ENCODE measurements around the gene CD28. TPM values are rescaled to one million over a fixed set of nuclear protein-coding genes. Genes with fewer than 3 reads are reported as not detected.
A peak's percentile ranks its signal among the peaks of the same experiment; 100 is the strongest.

The CD28 gene
- total and polyA plus RNA-seq, 2 experiments from 2014 or later = not detected

GRCh38 chr2:203709416-203710040 lies 3.1 kb downstream of the CD28 start:
- Histone ChIP-seq H3K27me3 (no peaks in the 10 kb centered on the region), H3K9me3 (ENCODE audit: low read depth) (no peaks in the 10 kb centered on the region), H3K4me3 (no peak overlapping the region), H3K27ac (no peak overlapping the region), H3K4me1 (ENCODE audit: low read depth) (no peaks in the 10 kb centered on the region), H3K36me3 (no peaks in the 10 kb centered on the region)
- peak in 1 of 2 donors; percentile 66 for DNase-seq (ENCODE audit: low read depth in 1 of 2, low spot score in 1 of 2)
- TF ChIP-seq CTCF (IDR thresholded peaks at IDR 0.05; ENCODE audit: low read depth, low read length) = no peak

- no peak for DNase-seq (ENCODE audit: low read depth in 1 of 2, low spot score in 1 of 2)
- H3K9me3 ChIP-seq (ENCODE audit: low read depth) = no peaks in the 10 kb centered on the region
- no peak overlapping the region for H3K27ac ChIP-seq
- no peaks in the 10 kb centered on the region for H3K27me3 ChIP-seq
- no peaks in the 10 kb centered on the region for H3K36me3 ChIP-seq
- no peak for TF ChIP-seq CTCF (IDR thresholded peaks at IDR 0.05; ENCODE audit: low read depth, low read length)
- no peaks in the 10 kb centered on the region for H3K4me1 ChIP-seq (ENCODE audit: low read depth)
- no peak overlapping the region for H3K4me3 ChIP-seq
Observed at GRCh38 chr2:203710226-203710625, 3.8 kb downstream of the CD28 start.

GRCh38 chr2:203710952-203711351 lies 4.5 kb downstream of the CD28 start:
- no peak for TF ChIP-seq CTCF (IDR thresholded peaks at IDR 0.05; ENCODE audit: low read depth, low read length)
- Histone ChIP-seq H3K9me3 (ENCODE audit: low read depth) (no peaks in the 10 kb centered on the region), H3K27ac (no peak overlapping the region), H3K4me3 (no peak overlapping the region), H3K4me1 (ENCODE audit: low read depth) (no peaks in the 10 kb centered on the region), H3K36me3 (no peaks in the 10 kb centered on the region), H3K27me3 (no peaks in the 10 kb centered on the region)
- DNase-seq (ENCODE audit: low read depth in 1 of 2, low spot score in 1 of 2) = no peak

GRCh38 chr2:203711399-203711798 lies 5.0 kb downstream of the CD28 start:
- H3K4me3 ChIP-seq = no peak overlapping the region
- H3K9me3 ChIP-seq (ENCODE audit: low read depth) = no peaks in the 10 kb centered on the region
- no peak overlapping the region for H3K27ac ChIP-seq
- no peaks in the 10 kb centered on the region for H3K27me3 ChIP-seq
- no peaks in the 10 kb centered on the region for H3K36me3 ChIP-seq
- DNase-seq (ENCODE audit: low read depth in 1 of 2, low spot score in 1 of 2) = no peak
- TF ChIP-seq CTCF (IDR thresholded peaks at IDR 0.05; ENCODE audit: low read depth, low read length) = no peak
- H3K4me1 ChIP-seq (ENCODE audit: low read depth) = no peaks in the 10 kb centered on the region

GRCh38 chr2:203713381-203713780 lies 6.9 kb downstream of the CD28 start:
- no peak for TF ChIP-seq CTCF (IDR thresholded peaks at IDR 0.05; ENCODE audit: low read depth, low read length)
- no peaks in the 10 kb centered on the region for H3K9me3 ChIP-seq (ENCODE audit: low read depth)
- DNase-seq (ENCODE audit: low read depth in 1 of 2, low spot score in 1 of 2) = no peak
- no peak overlapping the region for H3K4me3 ChIP-seq
- H3K36me3 ChIP-seq = no peaks in the 10 kb centered on the region
- H3K27me3 ChIP-seq = no peaks in the 10 kb centered on the region
- no peak overlapping the region for H3K27ac ChIP-seq
- peaks cover 1% of the 10 kb centered on the region for H3K4me1 ChIP-seq (ENCODE audit: low read depth)
